NAMALWA (cell line): ENCODE data around the gene TRIM59.

Source experiments
- DNase-seq: peaks from one replicate; pipeline ENCODE4 v3.0.0-alpha.2; 2015; ENCODE audit warnings: low spot score

TRIM59 gene, protein sequence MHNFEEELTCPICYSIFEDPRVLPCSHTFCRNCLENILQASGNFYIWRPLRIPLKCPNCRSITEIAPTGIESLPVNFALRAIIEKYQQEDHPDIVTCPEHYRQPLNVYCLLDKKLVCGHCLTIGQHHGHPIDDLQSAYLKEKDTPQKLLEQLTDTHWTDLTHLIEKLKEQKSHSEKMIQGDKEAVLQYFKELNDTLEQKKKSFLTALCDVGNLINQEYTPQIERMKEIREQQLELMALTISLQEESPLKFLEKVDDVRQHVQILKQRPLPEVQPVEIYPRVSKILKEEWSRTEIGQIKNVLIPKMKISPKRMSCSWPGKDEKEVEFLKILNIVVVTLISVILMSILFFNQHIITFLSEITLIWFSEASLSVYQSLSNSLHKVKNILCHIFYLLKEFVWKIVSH

DNA sequence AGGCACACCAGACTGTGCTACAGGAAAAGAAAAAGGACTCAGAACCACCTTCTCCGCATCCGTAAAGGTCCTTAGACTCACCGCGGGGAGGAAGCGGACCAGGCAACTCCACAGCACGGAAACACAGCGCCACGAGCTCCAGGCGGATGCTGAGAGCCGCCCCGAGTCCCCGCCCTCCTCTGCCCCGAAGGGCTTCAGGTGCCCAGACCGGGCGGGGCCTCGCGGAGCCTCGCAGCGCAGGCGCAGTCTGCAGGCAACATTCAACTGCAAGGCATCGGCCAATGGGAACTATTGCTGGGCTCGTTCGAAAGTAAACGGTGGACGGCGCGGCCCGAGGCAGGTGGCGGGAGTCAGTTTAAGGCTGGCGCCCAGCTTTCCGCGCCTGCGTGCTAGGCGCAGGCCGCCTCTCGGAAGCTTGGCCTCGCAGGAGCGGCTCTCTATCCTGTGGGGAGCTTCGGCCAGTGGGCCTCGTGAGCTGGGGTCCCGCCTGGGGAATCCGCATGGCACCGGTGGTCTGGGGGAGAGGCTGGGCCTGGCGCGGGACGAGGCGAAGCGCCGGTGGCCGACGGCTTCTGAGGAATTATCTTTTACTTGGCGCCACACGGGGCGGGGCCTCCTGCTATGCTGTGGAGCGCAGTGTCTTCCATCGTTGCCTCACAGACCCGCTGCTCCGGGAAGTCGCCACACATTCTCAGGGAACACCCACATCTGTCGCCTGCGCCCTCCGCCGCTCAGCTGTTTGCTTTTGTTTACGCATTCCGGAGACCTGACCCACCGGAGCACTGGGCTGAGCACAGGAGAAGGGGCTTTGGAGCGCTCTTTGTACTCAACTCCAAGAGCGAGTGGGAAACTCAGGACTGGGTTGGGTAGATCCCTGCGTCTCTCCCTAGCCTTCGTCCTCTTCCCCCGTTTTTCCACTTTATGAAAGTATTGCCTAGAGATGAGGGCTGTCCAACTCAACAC, at the start of gene TRIM59:
TSS of gene TRIM59 (minus strand) at position 151 of the 963 bp plus-strand sequence. CDS start 10,603 bp downstream, outside the sequence.
- DNase-seq: peak; percentile 99

DNA sequence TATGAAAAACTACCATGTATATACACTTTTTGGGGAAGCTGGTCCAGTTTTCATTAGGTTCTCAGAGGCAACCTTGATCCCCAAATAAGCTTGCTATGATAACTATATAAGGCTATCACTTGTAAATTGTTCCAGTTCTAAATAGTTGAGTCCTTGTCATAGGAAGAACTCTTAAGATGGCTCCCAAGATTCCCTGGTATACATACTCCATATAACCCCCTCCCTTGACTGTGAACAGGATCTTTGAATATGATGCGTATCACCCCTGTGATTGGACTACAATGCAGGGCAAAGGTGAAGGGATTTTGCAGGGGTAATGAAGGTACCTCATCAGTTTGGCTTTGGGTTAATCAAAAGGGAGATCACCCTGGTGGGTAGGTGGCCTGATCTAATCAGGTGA, 48.6 kb upstream of the TRIM59 start:
- DNase-seq: no peak

- DNase-seq: no peak
These were observed 40.6 kb upstream of the TRIM59 start for GRCh38 chr3:160490166-160490565.

DNA sequence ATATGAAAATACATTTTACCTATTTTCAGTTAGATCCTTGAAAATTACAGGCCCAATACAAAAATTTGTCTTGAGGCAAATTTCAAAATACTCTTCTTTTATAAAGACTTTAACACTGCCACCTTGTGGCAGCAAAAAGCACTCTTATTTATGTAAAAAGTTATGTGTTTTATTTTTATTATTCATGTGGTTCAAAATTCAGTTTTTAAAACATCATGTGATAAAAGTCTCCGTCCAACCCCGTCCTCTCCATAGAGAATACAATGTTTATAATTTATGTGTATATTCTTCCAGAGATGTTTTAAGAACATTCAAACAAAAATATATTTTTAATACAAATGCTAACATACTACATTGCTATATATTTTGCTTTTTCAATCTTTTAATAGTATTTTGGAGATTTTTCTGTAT, 36.9 kb upstream of the TRIM59 start:
- DNase-seq: peak; percentile 70

DNA sequence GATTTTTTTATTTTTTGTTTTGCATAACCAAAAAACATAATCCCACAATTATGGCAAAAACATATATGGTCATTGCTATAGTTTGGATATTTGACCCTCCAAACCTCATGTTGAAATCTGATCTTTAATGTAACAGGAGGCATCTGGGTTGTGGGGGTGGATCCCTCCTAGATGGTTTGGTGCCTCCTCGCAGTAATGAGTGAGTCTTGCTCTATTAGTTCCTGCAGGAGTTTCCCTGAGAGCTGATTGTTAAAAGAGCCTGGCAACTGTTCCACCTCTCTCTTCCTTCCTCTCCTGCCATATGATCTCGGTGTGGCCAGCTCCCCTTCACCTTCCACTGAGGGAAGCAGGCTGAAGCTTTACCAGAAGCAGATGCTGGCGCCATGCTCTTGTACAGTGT, 33.2 kb upstream of the TRIM59 start:
- DNase-seq: no peak

DNA sequence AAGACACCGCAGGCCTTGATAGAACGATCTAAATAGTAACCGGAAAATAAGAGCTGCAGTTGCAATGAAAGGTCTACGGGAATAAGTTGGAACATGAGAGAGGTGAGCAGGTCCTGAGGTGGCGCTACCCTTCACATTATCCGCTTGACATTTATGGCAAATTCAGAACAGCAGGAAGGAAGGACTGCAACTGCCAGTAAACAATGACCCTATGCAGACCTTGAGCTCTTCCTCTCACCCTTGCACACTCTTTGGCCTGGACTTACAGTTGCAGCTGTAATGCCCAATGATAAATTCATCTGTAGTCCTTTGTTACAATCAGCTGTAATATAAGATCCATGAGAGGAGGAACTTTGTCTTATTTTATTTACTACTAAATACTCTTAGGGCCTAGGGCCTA, 32.3 kb upstream of the TRIM59 start:
- DNase-seq: no peak

DNA sequence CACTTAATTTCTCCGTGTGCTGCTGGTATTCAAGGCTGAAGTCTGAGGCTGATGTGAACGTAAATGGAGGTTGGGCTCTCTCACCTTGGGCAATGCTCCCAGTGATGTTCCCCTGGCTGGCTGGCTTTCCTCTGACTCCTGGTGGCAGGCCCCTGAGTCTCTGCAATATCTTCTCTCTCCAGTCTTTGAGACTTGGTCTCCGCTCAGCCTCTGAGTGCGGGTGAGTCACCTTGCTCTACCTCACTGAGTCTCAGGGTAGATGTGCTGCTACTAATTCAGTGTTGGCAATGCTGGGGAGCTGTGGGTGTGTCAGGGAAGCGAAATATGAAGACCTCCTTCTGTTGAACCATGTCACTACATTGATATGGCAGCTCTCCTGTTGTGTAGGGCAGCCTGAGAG, 31.3 kb upstream of the TRIM59 start:
- no peak for DNase-seq

DNA sequence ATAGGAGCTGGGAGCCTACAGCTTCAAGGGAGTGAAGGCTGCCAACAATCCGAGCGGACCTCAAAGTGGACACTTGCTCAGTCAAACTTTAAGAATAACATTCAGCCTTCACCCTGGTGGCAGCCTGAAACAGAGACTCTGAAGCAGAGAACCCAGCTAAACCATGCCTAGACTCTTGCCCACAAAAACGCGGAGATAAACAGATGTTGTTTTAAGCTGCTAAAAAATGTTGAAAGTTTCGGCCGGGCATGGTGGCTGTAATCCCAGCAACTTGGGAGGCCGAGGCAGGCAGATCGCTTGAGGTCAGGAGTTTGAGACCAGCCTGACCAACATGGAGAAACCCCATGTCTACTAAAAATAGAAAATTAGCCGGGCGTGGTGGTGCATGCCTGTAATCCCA, 29.8 kb upstream of the TRIM59 start:
- DNase-seq: no peak

- DNase-seq: no peak
These were observed 28.8 kb upstream of the TRIM59 start for GRCh38 chr3:160478338-160478737.

- DNase-seq: no peak
These were observed 28.2 kb upstream of the TRIM59 start for GRCh38 chr3:160477750-160478149.

DNA sequence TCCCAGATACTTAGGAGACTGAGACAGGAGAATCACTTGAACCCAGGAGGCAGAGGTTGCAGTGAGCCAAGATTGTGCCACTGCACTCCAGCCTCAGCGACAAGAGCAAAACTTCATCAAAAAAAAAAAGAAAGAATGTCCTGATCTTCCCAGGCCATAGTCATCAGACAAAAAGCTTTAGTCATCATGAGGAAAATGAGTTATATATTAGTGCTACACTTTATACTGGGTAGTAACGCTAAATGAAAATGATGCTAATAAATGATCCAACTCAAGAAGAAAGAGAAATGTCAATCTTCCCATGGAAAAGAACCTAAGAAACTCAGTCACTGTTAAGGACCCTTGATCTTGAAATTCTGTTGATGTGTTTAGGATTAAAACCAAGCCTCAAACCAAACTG, 26.3 kb upstream of the TRIM59 start:
- no peak for DNase-seq

DNA sequence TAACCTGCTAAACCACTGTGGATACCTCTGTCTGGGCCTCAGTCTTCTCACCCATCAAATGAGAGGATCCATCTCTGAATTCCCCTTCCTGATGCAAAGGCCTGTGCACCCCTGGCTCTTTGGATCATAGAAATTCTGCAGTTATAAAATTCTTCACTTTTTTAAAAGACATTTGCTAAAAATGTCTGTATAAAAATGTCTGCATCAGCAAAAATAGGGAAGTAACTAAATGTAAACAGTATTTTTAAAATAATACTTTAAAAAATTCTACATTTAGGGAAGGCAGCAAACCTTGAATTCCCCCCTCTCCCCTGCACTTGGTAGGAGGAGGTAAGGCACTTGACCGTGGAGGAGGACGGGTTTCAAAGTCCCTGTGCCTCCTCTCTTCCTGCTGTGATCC, 25.6 kb upstream of the TRIM59 start:
- DNase-seq: no peak

- no peak for DNase-seq
These were observed 24.8 kb upstream of the TRIM59 start for GRCh38 chr3:160474416-160474838.

DNA sequence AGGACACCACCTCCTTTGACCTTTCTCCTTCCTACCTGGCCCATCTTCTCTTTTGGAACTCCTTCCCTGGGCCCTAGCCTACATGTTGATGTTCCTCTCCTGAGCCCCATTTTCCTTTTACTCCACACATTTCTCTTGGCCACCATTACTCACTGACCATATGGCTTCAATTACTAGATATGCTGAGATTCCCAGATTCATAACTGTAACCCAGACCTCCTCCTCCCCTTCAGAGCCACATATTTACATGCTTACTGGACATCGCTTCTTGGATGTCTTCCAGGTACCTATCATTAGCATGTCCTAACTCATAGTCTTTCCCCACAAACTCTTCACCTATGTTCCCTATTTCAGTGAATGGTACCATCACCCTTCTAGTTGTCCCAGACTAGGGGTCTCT, 24.4 kb upstream of the TRIM59 start:
- no peak for DNase-seq

- no peak for DNase-seq
These were observed 23.6 kb upstream of the TRIM59 start for GRCh38 chr3:160473221-160473620.

DNA sequence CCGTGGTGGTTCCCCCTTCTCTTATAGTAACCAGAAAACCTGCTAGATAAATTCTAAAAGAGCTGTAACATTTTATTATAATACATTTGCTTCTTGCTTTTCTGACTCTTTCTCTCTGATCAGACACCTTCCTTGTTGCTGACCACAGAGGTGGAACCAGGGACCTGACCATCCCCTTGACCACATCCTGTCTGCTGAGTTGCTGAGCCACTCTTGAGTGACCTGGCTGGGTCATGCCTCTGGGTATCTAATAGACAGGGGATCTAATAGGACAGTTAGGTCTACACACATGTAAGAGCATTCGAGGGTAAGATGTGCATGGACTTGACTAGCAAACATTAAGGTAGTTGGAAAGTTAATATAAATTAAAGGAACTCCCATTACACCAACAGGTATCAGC, 22.8 kb upstream of the TRIM59 start:
- DNase-seq: no peak

DNA sequence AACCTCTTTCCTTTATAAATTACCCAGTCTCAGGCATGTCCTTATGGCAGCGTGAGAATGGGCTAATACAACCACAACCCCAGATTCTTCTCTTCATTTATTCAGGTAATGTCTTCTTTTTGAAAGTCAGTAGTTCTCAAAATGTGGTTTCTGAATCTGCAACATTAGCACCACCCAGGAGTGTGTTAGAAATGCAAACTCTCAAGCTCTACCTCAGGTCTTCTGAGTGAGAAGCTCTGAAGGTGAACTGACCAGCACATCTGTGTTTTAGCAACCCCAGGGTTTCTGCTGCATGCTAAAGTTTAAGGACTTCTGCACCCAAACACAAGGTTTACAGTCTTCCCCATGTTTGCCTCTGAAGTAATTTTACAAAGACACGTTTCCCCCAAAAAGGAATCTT, 22.3 kb upstream of the TRIM59 start:
- no peak for DNase-seq

DNA sequence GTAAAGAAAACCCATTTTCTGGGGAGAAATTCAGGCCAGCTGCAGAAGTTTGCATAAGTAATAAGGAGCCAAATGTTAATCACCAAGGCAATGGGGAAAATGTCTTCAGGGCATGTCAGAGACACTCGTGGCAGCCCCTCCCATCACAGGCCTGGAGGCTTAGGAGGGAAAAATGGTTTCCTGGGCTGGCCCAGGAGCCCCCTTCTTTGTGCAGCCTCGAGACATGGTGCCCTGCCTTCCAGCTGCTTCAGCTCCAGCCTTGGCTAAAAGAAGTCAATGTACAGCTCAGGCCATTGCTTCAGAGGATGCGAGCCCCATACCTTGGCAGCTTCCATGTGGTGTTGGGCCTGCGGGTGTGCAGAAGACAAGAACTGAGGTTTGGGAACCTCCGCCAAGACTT, 20.6 kb upstream of the TRIM59 start:
- no peak for DNase-seq

DNA sequence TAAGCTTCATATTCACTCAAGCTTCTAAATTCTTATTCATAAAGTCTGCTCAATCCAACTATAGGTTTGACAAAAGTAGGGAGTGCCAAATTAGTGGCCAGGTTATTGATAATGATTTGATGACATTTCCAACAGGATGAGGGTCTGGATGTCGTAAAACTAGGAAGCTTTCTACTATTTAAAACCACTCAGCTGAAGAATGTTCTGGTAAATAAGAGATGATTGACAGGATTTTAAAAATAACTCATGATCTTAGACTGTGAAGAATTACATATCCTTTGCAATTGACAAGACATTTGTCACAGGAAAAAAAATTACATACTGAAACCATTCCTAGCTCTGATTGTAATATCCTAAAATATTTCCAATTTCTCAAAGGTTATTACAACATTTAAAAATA, 15.4 kb upstream of the TRIM59 start:
- DNase-seq: no peak

DNA sequence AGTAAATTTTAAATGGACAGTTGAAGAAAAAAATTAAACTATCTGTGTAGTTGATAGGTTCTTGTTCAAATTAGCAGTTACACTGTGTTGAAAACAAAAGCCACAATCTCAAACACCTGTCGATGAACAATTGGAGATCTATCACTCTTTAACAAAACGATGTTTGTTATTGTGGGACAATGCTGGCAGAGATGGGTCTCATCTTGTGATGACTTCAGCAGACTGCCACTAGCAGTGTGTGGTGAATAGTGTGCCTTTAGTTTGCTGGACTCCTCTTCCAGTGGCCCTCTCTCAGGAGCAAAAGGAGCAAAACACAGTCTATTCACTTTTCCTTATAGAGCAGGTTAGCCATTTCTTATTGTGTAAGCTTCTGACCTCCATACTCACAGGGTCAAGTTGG, 14.7 kb upstream of the TRIM59 start:
- DNase-seq: no peak

GRCh38 chr3:160460033-160460432, 10.4 kb upstream of the TRIM59 start:
- DNase-seq: no peak

- DNase-seq: no peak
These were observed 9.9 kb upstream of the TRIM59 start for GRCh38 chr3:160459450-160459970.

DNA sequence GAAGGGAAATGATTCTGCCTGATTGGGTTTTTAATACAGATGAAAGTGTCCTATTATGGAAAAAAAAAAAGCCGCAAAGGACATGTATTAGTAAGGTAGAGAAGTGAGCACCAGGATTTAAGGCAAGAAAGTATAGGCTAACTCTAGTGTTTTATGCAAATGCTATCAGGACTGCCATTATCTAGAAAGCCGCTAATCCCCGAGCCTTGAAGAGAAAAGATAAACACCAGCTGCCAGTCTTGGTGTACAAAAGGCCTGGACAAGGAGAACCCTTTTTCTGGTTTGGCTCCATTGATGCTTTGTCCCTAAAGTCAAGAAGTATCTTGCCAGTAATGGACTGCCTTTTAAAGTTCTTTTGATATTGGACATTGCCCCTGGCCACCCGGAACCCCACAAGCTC, 8.6 kb upstream of the TRIM59 start:
- DNase-seq: no peak
